Effector memory CD4-positive, alpha-beta T cell (primary cell): ENCODE measurements around the gene RIBC1.
"Not testable (repeated sequence)": the region's sequence is repeated elsewhere in the genome, so short reads cannot be mapped to it uniquely, and the experiment has no call there.

Source experiments
- DNase-seq, 3 donors: peaks; one replicate each; pipeline ENCODE4 v3.0.0-alpha.2; 2020
- H3K27ac ChIP-seq: 2 replicates; pipeline ENCODE4 v1.7.0; 2013; ENCODE audit warnings: mild to moderate bottlenecking, low read length, moderate library complexity; ENCODE audit not compliant: insufficient read depth, poor library complexity, severe bottlenecking
- H3K27me3 ChIP-seq: replicated peaks from 2 replicates; pipeline ENCODE4 v1.7.0; 2013; ENCODE audit warnings: mild to moderate bottlenecking, low read length; ENCODE audit not compliant: insufficient read depth, control insufficient read depth, poor library complexity, severe bottlenecking
- H3K36me3 ChIP-seq: 2 replicates; pipeline ENCODE4 v1.7.0; 2013; ENCODE audit warnings: mild to moderate bottlenecking, low read length, moderate library complexity; ENCODE audit not compliant: control insufficient read depth, insufficient read depth
- H3K4me1 ChIP-seq: 2 replicates; pipeline ENCODE4 v1.7.0; 2013; ENCODE audit warnings: low read length, mild to moderate bottlenecking; ENCODE audit not compliant: control insufficient read depth, insufficient read depth, poor library complexity, severe bottlenecking
- H3K4me3 ChIP-seq: 2 replicates; pipeline ENCODE4 v1.7.0; 2013; ENCODE audit warnings: low read length, low read depth, mild to moderate bottlenecking; ENCODE audit not compliant: insufficient read depth, poor library complexity, severe bottlenecking
- H3K9me3 ChIP-seq: 2 replicates; pipeline ENCODE4 v1.7.0; 2013; ENCODE audit warnings: mild to moderate bottlenecking, low read length, moderate library complexity; ENCODE audit not compliant: control insufficient read depth

RIBC1 gene

DNA sequence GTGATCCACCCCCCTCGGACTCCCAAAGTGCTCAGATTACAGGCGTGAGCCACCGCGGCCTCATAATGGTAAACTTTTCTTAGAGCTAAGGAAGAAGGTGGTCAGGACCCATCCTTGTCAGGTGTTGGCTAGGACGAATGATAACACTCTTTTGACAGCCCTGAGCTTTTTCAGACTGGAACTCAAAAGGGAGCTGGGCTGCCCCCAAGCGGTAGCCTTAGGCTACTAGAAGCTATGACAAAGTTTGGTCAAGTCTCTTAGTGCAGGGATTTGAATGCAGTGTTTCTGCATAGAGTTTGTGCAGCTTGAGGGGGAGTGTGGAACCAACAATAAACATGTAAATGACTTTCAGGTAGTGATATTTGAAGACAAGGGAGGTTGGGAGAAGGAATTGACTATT lies 23.3 kb downstream of the RIBC1 start:
- DNase-seq, result no peak

DNA sequence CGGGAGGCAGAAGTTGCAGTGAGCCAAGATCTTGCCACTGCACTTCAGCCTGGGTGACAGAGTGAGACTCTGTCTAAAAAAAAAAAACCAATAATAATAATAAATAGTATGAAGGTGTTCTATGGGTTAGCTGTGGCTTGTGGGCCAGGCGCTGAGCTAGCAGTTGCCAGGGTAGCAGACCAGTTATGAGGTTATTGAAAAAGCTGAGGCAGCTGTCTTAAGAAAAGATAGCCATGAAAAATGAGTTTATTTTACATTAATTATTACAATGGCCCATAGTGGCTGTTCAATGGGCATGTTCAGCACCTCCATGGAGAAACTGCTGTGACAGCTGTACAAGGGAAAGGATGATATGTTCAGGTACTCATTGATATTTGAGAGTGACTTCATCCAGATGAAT lies 24.8 kb downstream of the RIBC1 start:
- H3K27me3 ChIP-seq, result no peaks in the 10 kb centered on the region
- no peaks in the 10 kb centered on the region for H3K36me3 ChIP-seq
- DNase-seq, result no peak
- no peak overlapping the region for H3K27ac ChIP-seq
- H3K4me3 ChIP-seq, result no peak overlapping the region
- H3K9me3 ChIP-seq, result no peaks in the 10 kb centered on the region
- no peaks in the 10 kb centered on the region for H3K4me1 ChIP-seq

More for the DNA sequence above, 23.3 kb downstream of the RIBC1 start:
- Histone ChIP-seq H3K4me1 (peaks cover 6% of the 10 kb centered on the region), H3K9me3 (no peaks in the 10 kb centered on the region), H3K27ac (no peak overlapping the region), H3K27me3 (no peaks in the 10 kb centered on the region), H3K36me3 (no peaks in the 10 kb centered on the region), H3K4me3 (no peak overlapping the region)

DNA sequence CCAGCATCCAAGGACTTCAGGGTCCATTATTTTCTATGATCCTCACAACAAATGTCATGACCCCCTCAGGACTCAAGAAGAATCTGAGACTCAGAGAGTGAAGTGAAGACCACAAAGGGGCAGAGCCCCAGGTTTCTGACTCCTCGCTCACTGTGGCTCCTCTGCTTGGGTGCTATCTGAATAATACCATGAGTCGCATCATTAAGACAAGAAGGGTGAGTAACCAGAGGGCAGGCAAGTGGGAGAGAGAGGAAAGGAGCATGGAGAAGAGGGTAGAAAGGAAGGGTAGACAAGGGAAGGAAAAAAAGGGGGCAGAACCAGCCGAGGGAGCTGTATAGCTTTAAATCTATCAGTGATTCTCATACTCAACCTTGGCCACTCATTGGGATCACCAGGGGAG lies 27.0 kb downstream of the RIBC1 start:
- Histone ChIP-seq H3K4me3 (no peak overlapping the region), H3K27ac (no peak overlapping the region), H3K27me3 (no peaks in the 10 kb centered on the region), H3K4me1 (no peaks in the 10 kb centered on the region), H3K36me3 (no peaks in the 10 kb centered on the region), H3K9me3 (no peaks in the 10 kb centered on the region)
- no peak for DNase-seq

DNA sequence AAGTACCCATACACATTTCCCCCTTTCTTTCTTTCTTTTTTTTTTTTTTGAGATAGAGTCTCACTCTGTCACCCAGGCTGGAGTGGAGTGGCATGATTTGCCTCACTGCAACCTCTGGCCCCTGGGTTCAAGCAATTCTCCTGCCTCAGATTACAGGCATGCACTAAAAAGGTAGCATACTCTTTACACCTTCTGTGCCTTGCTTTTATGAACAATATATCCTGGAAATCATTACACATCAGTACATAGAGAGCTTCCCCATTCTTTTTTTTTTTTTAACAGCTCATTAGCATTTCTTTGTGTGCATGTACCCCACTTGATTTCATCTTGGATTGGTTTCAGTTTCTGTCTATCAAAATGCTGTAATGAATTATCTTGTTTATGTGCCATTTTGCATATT lies 30.1 kb downstream of the RIBC1 start:
- Histone ChIP-seq H3K27me3 (peaks cover 3% of the 10 kb centered on the region), H3K9me3 (no peaks in the 10 kb centered on the region), H3K36me3 (no peaks in the 10 kb centered on the region), H3K4me1 (no peaks in the 10 kb centered on the region), H3K4me3 (no peak overlapping the region), H3K27ac (no peak overlapping the region)
- no peak for DNase-seq

DNA sequence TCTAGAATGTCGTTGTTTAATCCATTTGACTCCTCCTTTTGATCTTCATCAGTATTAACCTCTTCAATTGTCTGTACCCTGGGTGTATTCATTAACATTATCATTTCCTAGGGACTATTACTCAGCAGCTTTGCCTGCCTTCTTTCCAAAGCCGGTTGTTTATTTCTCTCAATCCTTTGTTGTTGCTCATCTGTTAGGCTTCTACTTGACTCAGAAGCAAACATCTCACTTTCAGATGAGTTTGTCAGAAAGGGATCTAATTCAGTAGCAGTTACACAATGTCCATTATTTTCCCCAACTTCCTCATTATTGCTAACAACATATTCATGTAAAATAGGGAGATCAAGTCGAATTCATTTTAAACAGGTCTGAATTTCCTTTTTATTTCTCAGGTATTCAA lies 33.6 kb downstream of the RIBC1 start:
- Histone ChIP-seq H3K36me3 (no peaks in the 10 kb centered on the region), H3K4me3 (no peak overlapping the region), H3K4me1 (no peaks in the 10 kb centered on the region), H3K27me3 (peaks cover 3% of the 10 kb centered on the region), H3K27ac (no peak overlapping the region), H3K9me3 (no peaks in the 10 kb centered on the region)
- DNase-seq, result no peak

DNA sequence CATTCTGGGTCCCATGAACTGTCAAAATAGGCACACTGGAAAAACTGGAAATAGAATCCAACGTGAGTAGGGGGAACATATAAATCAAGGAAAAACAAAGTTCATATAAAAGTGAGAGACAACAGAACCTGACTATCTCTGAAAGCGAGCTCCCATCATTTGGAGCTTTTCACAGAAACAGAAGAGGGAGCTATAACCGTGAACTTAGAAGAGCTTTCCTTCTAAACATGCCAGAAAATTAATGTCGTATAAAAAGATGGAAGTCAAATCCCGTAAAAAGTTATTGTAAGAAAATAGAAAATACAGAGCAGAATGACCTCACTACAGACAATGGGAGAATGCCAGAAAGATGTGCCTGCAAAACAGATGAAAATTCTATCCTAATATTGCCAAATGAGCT lies 35.4 kb downstream of the RIBC1 start:
- no peak for DNase-seq
- no peaks in the 10 kb centered on the region for H3K4me1 ChIP-seq
- no peak overlapping the region for H3K27ac ChIP-seq
- H3K36me3 ChIP-seq, result no peaks in the 10 kb centered on the region
- peaks cover 3% of the 10 kb centered on the region for H3K27me3 ChIP-seq
- H3K9me3 ChIP-seq, result no peaks in the 10 kb centered on the region
- H3K4me3 ChIP-seq, result no peak overlapping the region

DNA sequence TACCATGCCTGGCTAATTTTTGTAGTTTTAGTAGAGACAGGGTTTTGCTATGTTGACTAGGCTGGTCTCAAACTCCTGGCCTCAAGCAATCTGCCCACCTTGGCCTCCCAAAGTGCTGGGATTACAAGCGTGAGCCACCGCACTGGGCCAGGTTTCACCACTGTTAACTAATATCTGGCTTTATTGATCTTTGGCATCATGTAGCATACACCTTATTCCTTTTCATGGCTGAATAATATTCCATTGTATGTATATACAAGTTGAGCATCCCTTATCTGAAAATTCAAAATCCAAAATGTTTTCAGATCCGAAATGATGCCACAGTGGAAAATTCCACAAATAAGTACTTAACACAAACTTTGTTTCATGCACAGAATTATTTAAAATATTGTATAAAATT lies 46.0 kb downstream of the RIBC1 start:
- not testable (repeated sequence) for H3K27ac ChIP-seq, DNase-seq, H3K36me3 ChIP-seq, H3K27me3 ChIP-seq, H3K4me1 ChIP-seq, H3K4me3 ChIP-seq, H3K9me3 ChIP-seq

DNA sequence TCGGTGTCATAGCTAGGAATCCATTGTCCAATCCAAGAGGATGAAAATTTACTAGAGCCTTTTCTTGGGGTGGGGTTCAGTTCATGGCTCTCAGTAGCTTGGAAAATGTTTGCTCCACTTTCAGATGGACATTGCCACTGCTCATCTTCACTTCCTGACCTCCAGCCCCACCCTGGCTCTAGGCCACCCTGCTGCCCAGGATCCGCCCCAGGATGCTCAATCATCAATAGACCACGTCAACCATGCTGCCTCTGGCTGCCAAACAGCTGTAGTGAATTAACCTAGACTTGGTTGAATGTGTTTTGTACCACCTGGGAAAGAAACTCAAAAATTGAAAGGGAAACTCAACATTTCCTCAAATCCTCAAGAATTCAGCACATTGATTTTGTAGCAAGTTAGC lies 48.7 kb downstream of the RIBC1 start:
- H3K27ac ChIP-seq, result no peak overlapping the region
- no peaks in the 10 kb centered on the region for H3K4me1 ChIP-seq
- no peak for DNase-seq
- no peaks in the 10 kb centered on the region for H3K36me3 ChIP-seq
- H3K4me3 ChIP-seq, result no peak overlapping the region
- H3K9me3 ChIP-seq, result no peaks in the 10 kb centered on the region
- no peaks in the 10 kb centered on the region for H3K27me3 ChIP-seq

DNA sequence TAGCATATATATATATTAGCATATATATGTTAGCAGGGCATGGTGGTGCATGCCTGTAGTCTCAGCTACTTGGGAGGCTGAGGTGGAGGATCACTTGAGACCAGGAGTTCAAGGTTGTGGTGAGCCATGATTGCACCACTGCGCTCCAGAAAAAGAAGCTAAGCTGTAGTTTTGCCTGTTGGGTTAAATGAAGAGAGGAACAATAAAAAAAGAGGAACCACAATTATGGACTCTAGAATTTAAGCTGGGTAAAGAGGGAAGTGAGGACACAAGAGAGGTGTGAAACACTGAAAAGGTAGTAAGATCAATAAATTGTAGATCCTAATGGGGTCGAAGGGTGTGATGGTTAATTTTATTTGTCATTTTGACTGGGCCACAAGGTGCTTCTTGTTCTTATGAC lies 52.0 kb downstream of the RIBC1 start:
- Histone ChIP-seq H3K9me3 (no peaks in the 10 kb centered on the region), H3K27me3 (no peaks in the 10 kb centered on the region), H3K36me3 (no peaks in the 10 kb centered on the region), H3K4me3 (no peak overlapping the region), H3K4me1 (no peaks in the 10 kb centered on the region), H3K27ac (no peak overlapping the region)
- DNase-seq, result no peak

DNA sequence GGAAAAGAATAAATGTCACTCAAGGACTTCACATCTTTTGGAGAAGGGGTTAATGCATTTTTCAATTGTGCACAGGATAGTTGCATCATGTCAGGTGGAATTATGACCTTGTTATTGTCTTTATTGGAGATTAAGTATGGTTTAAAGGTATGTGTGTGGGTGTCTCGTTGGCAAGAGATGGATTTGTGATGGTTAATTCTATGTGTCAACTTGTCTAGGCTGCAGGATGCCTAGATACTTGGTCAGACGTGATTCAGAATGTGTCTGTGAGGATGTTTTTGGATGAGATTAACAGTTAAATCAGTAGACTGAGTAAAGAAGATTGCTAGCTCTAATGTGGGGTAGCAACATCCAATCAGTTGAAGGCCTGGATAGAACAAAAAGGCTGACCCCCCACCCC lies 53.7 kb downstream of the RIBC1 start:
- Histone ChIP-seq H3K36me3 (no peaks in the 10 kb centered on the region), H3K9me3 (no peaks in the 10 kb centered on the region), H3K27me3 (no peaks in the 10 kb centered on the region), H3K27ac (no peak overlapping the region), H3K4me1 (no peaks in the 10 kb centered on the region), H3K4me3 (no peak overlapping the region)
- no peak for DNase-seq

DNA sequence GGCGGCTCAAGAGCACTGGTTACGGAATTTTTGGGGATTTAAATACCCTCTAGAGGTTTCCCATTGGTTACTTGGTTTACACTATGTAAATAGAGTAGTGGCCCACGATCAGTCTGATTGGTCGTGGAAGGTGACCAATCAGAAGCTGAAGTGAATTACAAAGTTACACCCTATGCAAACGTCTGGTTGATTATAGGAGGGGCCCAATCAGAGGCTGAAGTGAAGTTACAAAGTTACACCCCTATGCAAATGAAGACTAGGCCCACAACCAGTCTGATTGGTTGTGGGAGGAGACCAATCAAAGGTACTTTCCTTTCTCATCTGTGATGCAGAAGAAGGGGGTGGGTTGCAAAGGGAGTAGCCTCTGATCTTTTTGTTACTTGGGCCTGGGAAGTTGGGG lies 56.6 kb downstream of the RIBC1 start:
- H3K27me3 ChIP-seq, result no peaks in the 10 kb centered on the region
- peaks cover 3% of the 10 kb centered on the region for H3K4me1 ChIP-seq
- no peaks in the 10 kb centered on the region for H3K9me3 ChIP-seq
- no peak for DNase-seq
- H3K36me3 ChIP-seq, result no peaks in the 10 kb centered on the region
- H3K4me3 ChIP-seq, result no peak overlapping the region
- no peak overlapping the region for H3K27ac ChIP-seq
